Thoracic aorta (tissue), 2 donors: ENCODE data around the gene CD40. TPM values are rescaled to one million over a fixed set of nuclear protein-coding genes. Genes with fewer than 3 reads are reported as not detected.

Experiments used
- ATAC-seq: fragments of 150-250 bp; one replicate; pipeline ENCODE4 v1.8.0; 2017; ENCODE audit warnings: low read depth; ENCODE audit not compliant: insufficient number of reproducible peaks, low FRiP score
- DNase-seq: peaks from one replicate; pipeline ENCODE4 v3.0.0-alpha.2; 2020; ENCODE audit warnings: low spot score
- H3K27ac ChIP-seq, 2 donors: fragments of 200-600 bp; sonication (generic); 1 replicate in 1 of 2; 2 replicates in 1 of 2; pipeline ENCODE4 v1.5.1; 2016; ENCODE audit warnings: mild to moderate bottlenecking in 2 of 2, moderate library complexity in 2 of 2
- H3K27me3 ChIP-seq: fragments of 200-600 bp; sonication (generic); replicated peaks from 2 replicates; pipeline ENCODE4 v1.6.0; 2016; ENCODE audit warnings: mild to moderate bottlenecking; ENCODE audit not compliant: insufficient read depth
- H3K36me3 ChIP-seq: fragments of 200-600 bp; sonication (generic); one replicate; pipeline ENCODE4 v1.5.1; 2016
- H3K4me1 ChIP-seq, 2 donors: fragments of 200-600 bp; sonication (generic); 1 replicate in 1 of 2; 2 replicates in 1 of 2; pipeline versions ENCODE4 v1.5.1 to v1.6.0; 2016; ENCODE audit warnings: low read depth in 2 of 2, mild to moderate bottlenecking in 1 of 2; ENCODE audit not compliant: control insufficient read depth in 1 of 2
- H3K4me3 ChIP-seq: fragments of 200-600 bp; sonication (generic); 2 replicates; pipeline ENCODE4 v1.5.1; 2016; ENCODE audit warnings: mild to moderate bottlenecking
- H3K9me3 ChIP-seq: fragments of 200-600 bp; sonication (generic); 2 replicates; pipeline ENCODE4 v1.5.1; 2016
- CTCF ChIP-seq: fragments of 200-600 bp; sonication (generic); IDR thresholded peaks from one replicate; pipeline ENCODE4 v1.5.1; 2019; ENCODE audit warnings: antibody characterized with exemption
- total RNA-seq, 2 donors: library from RNA; depleted of rRNA; stranded (reverse); fragments of >200 nt; gene quantifications; one replicate each; pipeline versions ENCODE4 v1.1.0 to v1.2.3, GENCODE V29; 2016

The CD40 gene
- total RNA-seq, 2 donors from 2014 or later, result 15.9 to 33.3 TPM

- H3K27ac ChIP-seq, result no peak overlapping the region
- H3K9me3 ChIP-seq, result no peaks in the 10 kb centered on the region
- H3K4me1 ChIP-seq, result peaks cover 0 to 2% of the 10 kb centered on the region in 2 donors
- no peaks in the 10 kb centered on the region for H3K27me3 ChIP-seq
- TF ChIP-seq CTCF, result no peak
- H3K36me3 ChIP-seq, result peaks cover 30% of the 10 kb centered on the region
- DNase-seq, result no peak
- no peak for ATAC-seq
- H3K4me3 ChIP-seq, result no peak overlapping the region
These were observed 44.1 kb upstream of the CD40 start for GRCh38 chr20:46074006-46074405.

GRCh38 chr20:46076806-46077205, 41.3 kb upstream of the CD40 start:
- no peaks in the 10 kb centered on the region for H3K9me3 ChIP-seq
- ATAC-seq (no peak), DNase-seq (no peak)
- peaks cover 18 to 30% of the 10 kb centered on the region in 2 donors for H3K4me1 ChIP-seq
- peaks cover 26% of the 10 kb centered on the region for H3K36me3 ChIP-seq
- TF ChIP-seq CTCF, result no peak
- no peak overlapping the region for H3K27ac ChIP-seq
- no peaks in the 10 kb centered on the region for H3K27me3 ChIP-seq
- no peak overlapping the region for H3K4me3 ChIP-seq

GRCh38 chr20:46077642-46078305, 40.3 kb upstream of the CD40 start:
- no peak for DNase-seq

GRCh38 chr20:46078954-46079353, 39.2 kb upstream of the CD40 start:
- peaks cover 39 to 51% of the 10 kb centered on the region in 2 donors for H3K4me1 ChIP-seq
- DNase-seq (no peak), ATAC-seq (no peak)
- no peak overlapping the region for H3K4me3 ChIP-seq
- peaks cover 26% of the 10 kb centered on the region for H3K36me3 ChIP-seq
- no peak overlapping the region for H3K27ac ChIP-seq
- H3K27me3 ChIP-seq, result no peaks in the 10 kb centered on the region
- H3K9me3 ChIP-seq, result no peaks in the 10 kb centered on the region
- no peak for TF ChIP-seq CTCF

More at GRCh38 chr20:46077642-46078305, 40.3 kb upstream of the CD40 start:
- Histone ChIP-seq H3K27me3 (no peaks in the 10 kb centered on the region), H3K4me1 (peaks cover 27 to 39% of the 10 kb centered on the region in 2 donors), H3K27ac (no peak overlapping the region), H3K9me3 (no peaks in the 10 kb centered on the region), H3K36me3 (peaks cover 26% of the 10 kb centered on the region), H3K4me3 (no peak overlapping the region)
- no peak for ATAC-seq
- no peak for TF ChIP-seq CTCF

DNA sequence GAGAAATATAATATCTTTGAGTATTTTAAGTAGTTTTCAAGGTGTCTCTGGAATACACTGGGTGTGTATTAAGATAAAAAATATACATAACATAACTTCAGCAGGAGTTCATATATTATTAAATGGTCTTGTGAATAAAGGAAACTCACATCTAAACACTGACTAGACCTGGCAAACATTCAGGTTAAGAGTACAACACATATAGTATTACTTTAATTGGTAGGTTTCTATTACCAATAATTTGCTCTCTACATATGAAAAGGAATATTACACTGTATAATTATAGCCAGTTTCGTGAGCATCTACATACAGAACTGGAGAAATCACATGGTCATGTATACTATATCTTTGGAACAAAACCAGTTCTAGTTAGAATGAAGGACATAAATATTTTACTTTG, 37.0 kb upstream of the CD40 start:
- Histone ChIP-seq H3K36me3 (peaks cover 20% of the 10 kb centered on the region), H3K9me3 (no peaks in the 10 kb centered on the region), H3K4me1 (peaks cover 53 to 72% of the 10 kb centered on the region in 2 donors), H3K27ac (no peak overlapping the region), H3K4me3 (no peak overlapping the region), H3K27me3 (no peaks in the 10 kb centered on the region)
- no peak for TF ChIP-seq CTCF
- ATAC-seq, result no peak
- DNase-seq, result no peak
